ENCODE measurements around the gene E2F3. TPM values are rescaled to one million over a fixed set of nuclear protein-coding genes. Genes with fewer than 3 reads are reported as not detected.

Gene E2F3
- total and polyA plus RNA-seq, 2 experiments from 2014 or later, result 11.1 to 12.6 TPM

DNA sequence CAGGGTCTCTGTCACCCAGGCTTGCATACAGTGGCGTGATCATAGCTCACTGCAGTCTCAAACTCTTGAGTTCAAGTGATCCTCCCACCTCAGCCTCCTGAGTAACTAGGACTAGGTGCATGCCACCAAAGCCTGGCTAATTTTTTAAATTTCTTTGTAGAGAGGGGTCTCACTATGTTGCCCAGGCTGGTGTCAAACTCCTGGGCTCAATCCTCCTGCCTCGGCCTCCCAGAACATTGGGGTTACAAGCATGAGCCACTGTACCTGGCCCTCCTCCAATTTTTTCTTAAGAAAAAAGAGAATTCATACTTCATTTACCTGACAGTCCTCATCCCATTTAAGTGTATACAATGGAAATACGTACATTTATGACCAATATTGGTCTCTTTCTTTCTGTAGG is 37.9 kb downstream of the E2F3 start:
- Histone ChIP-seq H3K4me1 (ENCODE audit: low read depth) (no peaks in the 10 kb centered on the region), H3K9me3 (ENCODE audit: low read depth) (no peaks in the 10 kb centered on the region), H3K4me3 (no peak overlapping the region), H3K27me3 (no peaks in the 10 kb centered on the region), H3K27ac (no peak overlapping the region), H3K36me3 (no peaks in the 10 kb centered on the region)
- TF ChIP-seq, protein P1, sequence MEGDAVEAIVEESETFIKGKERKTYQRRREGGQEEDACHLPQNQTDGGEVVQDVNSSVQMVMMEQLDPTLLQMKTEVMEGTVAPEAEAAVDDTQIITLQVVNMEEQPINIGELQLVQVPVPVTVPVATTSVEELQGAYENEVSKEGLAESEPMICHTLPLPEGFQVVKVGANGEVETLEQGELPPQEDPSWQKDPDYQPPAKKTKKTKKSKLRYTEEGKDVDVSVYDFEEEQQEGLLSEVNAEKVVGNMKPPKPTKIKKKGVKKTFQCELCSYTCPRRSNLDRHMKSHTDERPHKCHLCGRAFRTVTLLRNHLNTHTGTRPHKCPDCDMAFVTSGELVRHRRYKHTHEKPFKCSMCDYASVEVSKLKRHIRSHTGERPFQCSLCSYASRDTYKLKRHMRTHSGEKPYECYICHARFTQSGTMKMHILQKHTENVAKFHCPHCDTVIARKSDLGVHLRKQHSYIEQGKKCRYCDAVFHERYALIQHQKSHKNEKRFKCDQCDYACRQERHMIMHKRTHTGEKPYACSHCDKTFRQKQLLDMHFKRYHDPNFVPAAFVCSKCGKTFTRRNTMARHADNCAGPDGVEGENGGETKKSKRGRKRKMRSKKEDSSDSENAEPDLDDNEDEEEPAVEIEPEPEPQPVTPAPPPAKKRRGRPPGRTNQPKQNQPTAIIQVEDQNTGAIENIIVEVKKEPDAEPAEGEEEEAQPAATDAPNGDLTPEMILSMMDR (IDR thresholded peaks at IDR 0.05; ENCODE audit: low read depth, low read length), result no peak
- DNase-seq (ENCODE audit: low read depth in 1 of 2, low spot score in 1 of 2), result no peak

DNA sequence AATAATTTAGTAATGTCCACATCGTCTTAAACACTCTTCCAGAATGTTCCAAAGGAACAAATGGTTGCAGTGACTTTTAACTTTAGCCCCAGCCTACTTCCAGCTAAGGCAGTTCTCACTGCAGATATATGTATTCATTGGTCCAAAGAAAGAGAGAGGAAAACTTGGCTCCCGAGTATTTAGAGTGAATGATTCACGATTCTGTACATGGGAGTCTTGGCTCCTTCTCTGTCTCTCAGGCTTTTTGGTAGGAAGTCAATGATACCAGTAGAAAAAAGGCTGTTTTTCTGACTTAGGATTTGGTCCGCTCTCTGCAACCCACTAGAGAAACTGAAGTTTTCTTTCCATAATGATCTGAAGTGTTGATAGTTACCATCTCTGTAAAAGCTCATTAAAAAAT is 38.6 kb downstream of the E2F3 start:
- Histone ChIP-seq H3K9me3 (ENCODE audit: low read depth) (no peaks in the 10 kb centered on the region), H3K27me3 (no peaks in the 10 kb centered on the region), H3K4me3 (no peak overlapping the region), H3K27ac (peak overlapping the region; percentile 5), H3K4me1 (ENCODE audit: low read depth) (no peaks in the 10 kb centered on the region), H3K36me3 (no peaks in the 10 kb centered on the region)
- DNase-seq (ENCODE audit: low read depth in 1 of 2, low spot score in 1 of 2), result peak in 1 of 2 donors; percentile 40
- TF ChIP-seq, protein P1 (IDR thresholded peaks at IDR 0.05; ENCODE audit: low read depth, low read length), result no peak

DNA sequence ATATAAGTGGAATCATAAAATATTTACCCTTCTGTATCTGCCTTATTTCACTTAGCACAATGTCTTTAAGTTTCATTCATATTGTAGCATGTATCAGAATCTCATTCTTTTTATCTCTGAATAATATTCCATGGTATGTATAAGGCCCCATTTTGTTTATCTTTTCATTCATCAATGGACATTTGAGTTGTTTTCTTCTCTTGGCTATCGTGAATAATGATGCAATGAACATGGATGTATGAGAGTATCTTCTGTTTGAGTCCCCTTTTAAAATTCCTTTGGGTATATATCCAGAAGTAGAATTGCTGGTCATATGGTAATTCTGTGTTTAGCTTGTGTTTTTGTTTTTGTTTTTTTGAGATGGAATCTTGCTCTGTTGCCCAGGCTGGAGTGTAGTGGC is 39.6 kb downstream of the E2F3 start:
- no peaks in the 10 kb centered on the region for H3K4me1 ChIP-seq (ENCODE audit: low read depth)
- no peaks in the 10 kb centered on the region for H3K27me3 ChIP-seq
- H3K36me3 ChIP-seq, result no peaks in the 10 kb centered on the region
- TF ChIP-seq, protein P1 (IDR thresholded peaks at IDR 0.05; ENCODE audit: low read depth, low read length), result no peak
- no peak for DNase-seq (ENCODE audit: low read depth in 1 of 2, low spot score in 1 of 2)
- no peaks in the 10 kb centered on the region for H3K9me3 ChIP-seq (ENCODE audit: low read depth)
- H3K4me3 ChIP-seq, result no peak overlapping the region
- no peak overlapping the region for H3K27ac ChIP-seq

DNA sequence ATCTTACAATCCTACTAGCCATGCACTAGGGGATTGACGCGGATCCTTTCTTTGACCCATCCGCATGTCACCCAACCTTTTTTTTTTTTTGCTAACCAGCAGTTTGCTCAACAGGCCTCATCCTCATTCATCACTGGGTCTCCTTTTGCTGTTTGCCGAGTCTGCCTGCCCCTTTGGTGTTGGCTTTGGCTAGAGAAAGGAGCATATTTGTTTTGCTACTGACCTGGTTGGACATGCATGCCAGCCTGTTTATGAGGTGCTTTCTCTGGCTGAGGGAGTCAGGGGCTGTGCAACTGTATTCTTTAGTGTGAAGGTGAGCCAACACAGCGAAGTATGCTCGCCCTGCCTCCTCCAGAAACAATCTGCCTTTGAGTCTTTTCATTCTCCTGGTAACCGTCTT is 40.2 kb downstream of the E2F3 start:
- H3K36me3 ChIP-seq, result no peaks in the 10 kb centered on the region
- H3K4me3 ChIP-seq, result no peak overlapping the region
- no peak for DNase-seq (ENCODE audit: low read depth in 1 of 2, low spot score in 1 of 2)
- TF ChIP-seq, protein P1 (IDR thresholded peaks at IDR 0.05; ENCODE audit: low read depth, low read length), result no peak
- no peaks in the 10 kb centered on the region for H3K27me3 ChIP-seq
- H3K9me3 ChIP-seq (ENCODE audit: low read depth), result no peaks in the 10 kb centered on the region
- H3K4me1 ChIP-seq (ENCODE audit: low read depth), result peaks cover 3% of the 10 kb centered on the region
- no peak overlapping the region for H3K27ac ChIP-seq

DNA sequence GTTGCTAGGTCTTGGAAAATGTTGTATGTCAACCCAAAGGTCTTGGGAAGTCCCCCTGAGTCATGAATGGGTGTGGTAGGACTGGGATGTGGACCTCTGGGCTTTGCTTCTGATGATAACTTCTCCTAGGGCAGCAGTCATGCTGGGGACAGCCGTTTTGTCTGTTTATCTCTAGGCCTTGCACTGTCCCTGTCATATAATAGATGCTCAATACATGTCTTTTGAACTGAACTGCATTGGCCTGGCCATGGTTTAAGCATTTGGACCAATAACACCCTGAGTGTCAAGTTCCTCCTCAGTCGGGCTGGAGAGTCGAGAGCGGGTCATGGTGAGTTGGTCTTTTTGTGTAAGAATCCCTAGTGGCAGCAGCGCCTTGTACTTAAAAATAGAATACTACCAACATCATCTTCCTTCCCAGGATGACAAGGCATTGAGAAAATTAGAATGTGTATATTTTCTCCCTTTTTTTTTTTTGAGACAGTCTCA is 43.1 kb downstream of the E2F3 start:
- no peaks in the 10 kb centered on the region for H3K27me3 ChIP-seq
- TF ChIP-seq, protein P1 (IDR thresholded peaks at IDR 0.05; ENCODE audit: low read depth, low read length), result no peak
- H3K36me3 ChIP-seq, result no peaks in the 10 kb centered on the region
- H3K4me3 ChIP-seq, result no peak overlapping the region
- H3K27ac ChIP-seq, result no peak overlapping the region
- no peaks in the 10 kb centered on the region for H3K9me3 ChIP-seq (ENCODE audit: low read depth)
- DNase-seq (ENCODE audit: low read depth in 1 of 2, low spot score in 1 of 2), result no peak
- H3K4me1 ChIP-seq (ENCODE audit: low read depth), result peaks cover 26% of the 10 kb centered on the region

DNA sequence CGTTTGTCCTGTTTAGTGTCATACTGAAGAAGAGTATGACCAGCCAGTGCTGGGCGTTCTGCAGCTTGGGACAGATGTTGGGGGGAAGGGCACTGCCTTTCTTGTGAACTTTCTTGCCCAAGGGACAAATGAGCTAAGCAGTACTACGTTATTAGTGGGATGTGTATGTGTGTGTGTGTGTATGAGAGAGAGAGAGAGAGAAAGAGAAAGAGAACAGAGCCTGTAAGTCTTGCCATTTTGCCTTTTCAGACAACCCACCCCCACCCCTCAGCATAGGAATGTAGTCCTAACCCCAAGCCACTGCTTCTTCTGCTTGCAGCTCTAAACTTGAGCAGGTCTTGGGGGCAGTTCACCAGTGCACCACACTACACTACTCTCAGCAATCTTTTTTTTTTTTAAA is 45.5 kb downstream of the E2F3 start:
- H3K4me1 ChIP-seq (ENCODE audit: low read depth), result peaks cover 26% of the 10 kb centered on the region
- no peaks in the 10 kb centered on the region for H3K36me3 ChIP-seq
- TF ChIP-seq, protein P1 (IDR thresholded peaks at IDR 0.05; ENCODE audit: low read depth, low read length), result no peak
- no peaks in the 10 kb centered on the region for H3K9me3 ChIP-seq (ENCODE audit: low read depth)
- H3K27ac ChIP-seq, result peak overlapping the region; percentile 64
- DNase-seq (ENCODE audit: low read depth in 1 of 2, low spot score in 1 of 2), result peak in 1 of 2 donors; percentile 20
- no peak overlapping the region for H3K4me3 ChIP-seq
- H3K27me3 ChIP-seq, result no peaks in the 10 kb centered on the region
